GM12878 (cell line): Measurements from ENCODE around the gene ELAVL1.

Experiments used
- CEBPB ChIP-seq, 2 experiments: fragments of 150-350 bp in 1 of 2; IDR thresholded peaks; 2 replicates each; pipeline ENCODE4 v1.6.1; 2012 to 2014; ENCODE audit warnings: low read depth in 2 of 2, low read length in 2 of 2, borderline replicate concordance in 1 of 2, inconsistent platforms in 1 of 2
- JUND ChIP-seq: IDR thresholded peaks from 2 replicates; pipeline ENCODE4 v1.6.1; 2012; ENCODE audit warnings: low read depth, mild to moderate bottlenecking, low read length, improper control_type of control experiment, moderate library complexity
- RAD51 ChIP-seq: fragments of 450-650 bp; IDR thresholded peaks from 2 replicates; pipeline ENCODE4 v1.6.1; 2016; ENCODE audit warnings: moderate library complexity, mild to moderate bottlenecking, inconsistent platforms
- SMARCA5 ChIP-seq: fragments of 450-650 bp; IDR thresholded peaks from 2 replicates; pipeline ENCODE4 v1.6.1; 2017; ENCODE audit warnings: mild to moderate bottlenecking
- TCF12 ChIP-seq: IDR thresholded peaks from 2 replicates; pipeline ENCODE4 v1.6.1; 2011; ENCODE audit warnings: low read depth, mild to moderate bottlenecking, low read length
- ZNF24 ChIP-seq: fragments of 450-650 bp; IDR thresholded peaks from 2 replicates; pipeline ENCODE4 v1.6.1; 2017; ENCODE audit warnings: antibody characterized with exemption, mild to moderate bottlenecking
- ZNF274 ChIP-seq: IDR thresholded peaks from one replicate; pipeline ENCODE4 v1.8.0; 2011; ENCODE audit not compliant: insufficient read length, insufficient read depth
- TF ChIP-seq, protein P1 (sequence below): IDR thresholded peaks from 2 replicates; pipeline ENCODE4 v1.6.1; 2012; ENCODE audit warnings: low read depth, low read length, improper control_type of control experiment
- TF ChIP-seq, protein P2 (sequence below), 3 experiments: IDR thresholded peaks in 2 of 3; conservative IDR thresholded peaks in 1 of 3; 2 replicates each; pipeline ENCODE4 v1.5.1; 2011; ENCODE audit warnings: low read depth in 3 of 3, low read length in 3 of 3, mild to moderate bottlenecking in 3 of 3, control low read depth in 2 of 3, moderate library complexity in 2 of 3, inconsistent platforms in 1 of 3, mixed read lengths in 1 of 3; ENCODE audit not compliant: control insufficient read depth in 2 of 3, insufficient read depth in 1 of 3; ENCODE audit errors: extremely low read depth in 1 of 3

DNA sequence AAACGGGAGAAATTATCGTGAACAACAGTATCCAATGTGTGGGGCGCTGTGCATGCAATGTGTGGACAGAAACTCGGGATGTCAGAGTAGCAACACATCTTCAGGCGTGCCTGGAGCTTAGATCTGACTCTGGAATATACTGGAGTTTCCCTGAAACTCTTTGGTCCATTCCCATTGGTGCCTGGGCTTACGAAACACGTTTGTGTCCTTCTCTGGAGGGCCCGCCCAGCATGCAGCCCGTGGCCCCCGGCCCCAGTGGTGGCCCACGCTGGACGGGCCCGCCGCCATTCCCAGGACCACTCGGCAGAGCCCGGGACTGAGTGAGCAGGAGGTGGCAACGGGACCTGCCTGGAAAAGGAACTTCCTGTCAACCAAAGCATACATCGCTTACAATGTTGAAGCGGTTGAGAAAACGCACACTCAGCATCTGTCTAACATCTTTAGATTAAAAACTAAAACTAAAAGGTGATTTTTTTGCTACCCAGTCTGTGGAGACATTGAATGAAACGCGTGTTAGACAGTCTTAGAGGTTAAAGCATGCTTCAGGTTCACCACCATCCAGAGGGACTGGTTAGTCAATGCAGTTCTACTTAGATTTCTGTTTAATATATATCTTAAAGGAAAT lies 42.7 kb downstream of the ELAVL1 start:
- no peak for TF ChIP-seq JUND
- no peak for TF ChIP-seq CEBPB (IDR thresholded peaks at IDR 0.05; ENCODE audit: borderline replicate concordance in 1 of 2, low read depth in 2 of 2, low read length in 2 of 2)
- no peak for TF ChIP-seq RAD51
- no peak for TF ChIP-seq TCF12
- no peak for TF ChIP-seq SMARCA5
- TF ChIP-seq ZNF274 = no peak
- TF ChIP-seq, protein P1, sequence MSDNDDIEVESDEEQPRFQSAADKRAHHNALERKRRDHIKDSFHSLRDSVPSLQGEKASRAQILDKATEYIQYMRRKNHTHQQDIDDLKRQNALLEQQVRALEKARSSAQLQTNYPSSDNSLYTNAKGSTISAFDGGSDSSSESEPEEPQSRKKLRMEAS = no peak
- TF ChIP-seq ZNF24 = no peak
- TF ChIP-seq, protein P2, sequence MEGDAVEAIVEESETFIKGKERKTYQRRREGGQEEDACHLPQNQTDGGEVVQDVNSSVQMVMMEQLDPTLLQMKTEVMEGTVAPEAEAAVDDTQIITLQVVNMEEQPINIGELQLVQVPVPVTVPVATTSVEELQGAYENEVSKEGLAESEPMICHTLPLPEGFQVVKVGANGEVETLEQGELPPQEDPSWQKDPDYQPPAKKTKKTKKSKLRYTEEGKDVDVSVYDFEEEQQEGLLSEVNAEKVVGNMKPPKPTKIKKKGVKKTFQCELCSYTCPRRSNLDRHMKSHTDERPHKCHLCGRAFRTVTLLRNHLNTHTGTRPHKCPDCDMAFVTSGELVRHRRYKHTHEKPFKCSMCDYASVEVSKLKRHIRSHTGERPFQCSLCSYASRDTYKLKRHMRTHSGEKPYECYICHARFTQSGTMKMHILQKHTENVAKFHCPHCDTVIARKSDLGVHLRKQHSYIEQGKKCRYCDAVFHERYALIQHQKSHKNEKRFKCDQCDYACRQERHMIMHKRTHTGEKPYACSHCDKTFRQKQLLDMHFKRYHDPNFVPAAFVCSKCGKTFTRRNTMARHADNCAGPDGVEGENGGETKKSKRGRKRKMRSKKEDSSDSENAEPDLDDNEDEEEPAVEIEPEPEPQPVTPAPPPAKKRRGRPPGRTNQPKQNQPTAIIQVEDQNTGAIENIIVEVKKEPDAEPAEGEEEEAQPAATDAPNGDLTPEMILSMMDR (IDR thresholded peaks at IDR 0.05 in 2 of 3, conservative IDR thresholded peaks at IDR 0.05 in 1 of 3; ENCODE audit: control insufficient read depth in 2 of 3, extremely low read depth in 1 of 3, insufficient read depth in 1 of 3, low read depth in 3 of 3, low read length in 3 of 3) = no peak
